Cardiac septum (tissue), 1 donor: Measurements from ENCODE around the gene SMARCA2. TPM values are rescaled to one million over a fixed set of nuclear protein-coding genes. Genes with fewer than 3 reads are reported as not detected.

Source experiments
- DNase-seq: peaks from one replicate; pipeline ENCODE4 v3.0.0-alpha.2; 2020; ENCODE audit warnings: low spot score
- intact Hi-C: fragments of 100-400 bp; cut with DNase I; formaldehyde crosslinking; loops from one replicate; pipeline ENCODE4 v1.14.0; 2022
- total RNA-seq: library from RNA; stranded (reverse); fragmentation: NEBNext Ultra II Directional; extraction: Animal tissue kit (Norgen Biotek cat#: 25700); gene quantifications from one replicate; pipeline ENCODE4 v1.2.1, GENCODE V29; 2021
- donor health status: DM: no; HTN: no; CAD: no.

SMARCA2 gene
- total RNA-seq, 1 donor from 2014 or later: 105 TPM

GRCh38 chr9:2180704-2181103 lies 165.6 kb downstream of the SMARCA2 start:
- intact Hi-C loops: no loop called here
- no peak for DNase-seq

- intact Hi-C loops: no loop called here
- DNase-seq: no peak
Observed at GRCh38 chr9:2181792-2182191, 166.6 kb downstream of the SMARCA2 start.

GRCh38 chr9:2190939-2191608 lies 175.9 kb downstream of the SMARCA2 start:
- intact Hi-C loops: no loop called here

GRCh38 chr9:2191609-2191972 lies 176.4 kb downstream of the SMARCA2 start:
- no peak for DNase-seq
- intact Hi-C loops: no loop called here

More at GRCh38 chr9:2190939-2191608, 175.9 kb downstream of the SMARCA2 start:
- DNase-seq: no peak

DNA sequence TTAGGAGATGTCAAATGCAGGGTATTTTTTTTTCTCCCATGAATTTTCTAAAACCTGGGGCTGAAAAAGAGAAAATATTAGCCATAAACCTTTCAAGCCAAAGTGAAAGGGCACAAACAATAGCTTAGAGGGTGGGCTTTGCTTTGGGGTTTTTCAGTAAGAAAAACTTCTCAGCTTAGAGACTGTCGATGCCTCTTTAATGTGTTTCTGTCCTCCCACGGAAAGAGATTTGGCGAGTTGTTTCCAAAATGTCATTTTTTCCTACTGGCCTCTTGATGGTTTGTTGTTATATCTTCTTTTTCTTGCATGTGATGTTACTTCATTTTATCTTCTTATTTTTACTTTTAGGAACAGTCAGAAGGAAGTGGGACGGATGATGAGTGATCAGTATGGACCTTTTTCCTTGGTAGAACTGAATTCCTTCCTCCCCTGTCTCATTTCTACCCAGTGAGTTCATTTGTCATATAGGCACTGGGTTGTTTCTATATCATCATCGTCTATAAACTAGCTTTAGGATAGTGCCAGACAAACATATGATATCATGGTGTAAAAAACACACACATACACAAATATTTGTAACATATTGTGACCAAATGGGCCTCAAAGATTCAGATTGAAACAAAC lies 177.3 kb downstream of the SMARCA2 start:
- DNase-seq: no peak
- intact Hi-C loops: no loop called here

GRCh38 chr9:2193552-2193951 lies 178.4 kb downstream of the SMARCA2 start:
- intact Hi-C loops: no loop called here
- no peak for DNase-seq

- intact Hi-C loops: no loop called here
- DNase-seq: no peak
Observed at GRCh38 chr9:2195211-2195610, 180.1 kb downstream of the SMARCA2 start.

DNA sequence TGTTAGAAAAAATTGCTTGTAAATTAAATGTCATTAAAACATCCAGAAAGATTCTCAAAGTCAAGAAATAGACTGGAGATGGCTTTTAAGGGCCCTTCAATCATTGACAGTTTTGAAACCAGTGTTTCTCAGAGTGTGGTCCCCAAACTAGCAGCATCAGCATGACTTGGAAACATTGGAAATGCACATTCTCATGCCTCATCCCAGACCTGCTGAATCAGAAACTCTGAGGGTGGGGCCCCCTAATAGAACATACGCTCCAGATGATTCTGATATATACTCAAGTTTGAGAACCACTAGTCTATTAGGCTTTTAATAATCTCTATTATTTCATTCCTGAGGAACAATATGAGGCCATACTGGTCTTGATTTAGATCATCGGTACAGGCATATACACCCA lies 181.6 kb downstream of the SMARCA2 start:
- no peak for DNase-seq
- intact Hi-C loops: no loop called here

DNA sequence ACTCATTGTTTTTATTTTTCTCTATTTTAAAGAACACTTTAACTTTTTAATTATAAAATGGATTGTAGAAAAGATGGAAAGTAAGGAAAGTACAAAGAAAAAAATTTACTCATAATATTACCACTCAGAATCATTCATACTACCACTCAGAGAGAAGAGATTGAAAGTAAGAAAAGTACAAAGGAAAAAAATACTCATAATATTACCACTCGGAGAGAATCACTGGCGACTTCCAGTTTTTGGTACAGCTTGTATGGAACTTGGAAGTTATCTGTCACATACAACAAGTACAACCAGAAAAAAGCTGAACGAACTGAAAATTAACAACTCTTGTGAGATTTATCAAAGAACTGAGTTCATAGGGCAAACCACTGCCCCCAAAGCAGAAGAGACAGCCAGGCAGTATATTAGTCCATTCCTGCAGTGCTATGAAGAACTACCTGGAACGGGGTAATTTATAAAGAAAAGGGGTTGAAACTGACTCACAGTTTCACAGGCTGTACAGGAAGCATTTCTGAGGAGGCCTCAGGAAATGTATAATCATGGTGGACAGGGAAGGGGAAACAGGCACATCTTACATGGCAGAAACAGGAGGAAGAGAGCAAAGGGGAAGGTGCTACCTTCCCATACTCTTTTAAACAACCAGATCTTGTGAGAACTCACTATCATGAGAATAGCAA lies 183.9 kb downstream of the SMARCA2 start:
- intact Hi-C loops: no loop called here
- DNase-seq: no peak

- DNase-seq: no peak
- intact Hi-C loops: no loop called here
Observed at GRCh38 chr9:2199999-2200796, 185.1 kb downstream of the SMARCA2 start.

- DNase-seq: no peak
Observed at GRCh38 chr9:2208465-2208864, 193.3 kb downstream of the SMARCA2 start.

DNA sequence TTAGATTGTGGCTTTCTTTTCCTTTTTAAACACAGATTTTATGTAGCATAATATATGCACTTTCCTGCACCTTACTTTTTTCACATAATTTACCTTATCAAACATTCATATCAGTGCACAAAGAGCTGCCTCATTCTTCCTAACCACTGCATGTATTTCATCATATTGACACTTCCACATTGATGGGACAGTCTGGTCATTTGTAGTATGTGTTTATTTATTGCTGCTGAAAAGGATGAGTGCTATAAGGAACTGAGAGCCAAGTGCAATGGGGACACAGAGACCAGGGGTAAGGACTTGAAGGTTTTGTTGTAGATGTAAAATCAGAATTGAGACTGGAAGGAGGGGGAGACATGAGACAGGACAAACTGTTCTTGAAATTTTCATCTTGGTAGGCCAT lies 193.8 kb downstream of the SMARCA2 start:
- intact Hi-C loops: no loop called here
- no peak for DNase-seq

More at GRCh38 chr9:2208465-2208864, 193.3 kb downstream of the SMARCA2 start:
- intact Hi-C loops: no loop called here

DNA sequence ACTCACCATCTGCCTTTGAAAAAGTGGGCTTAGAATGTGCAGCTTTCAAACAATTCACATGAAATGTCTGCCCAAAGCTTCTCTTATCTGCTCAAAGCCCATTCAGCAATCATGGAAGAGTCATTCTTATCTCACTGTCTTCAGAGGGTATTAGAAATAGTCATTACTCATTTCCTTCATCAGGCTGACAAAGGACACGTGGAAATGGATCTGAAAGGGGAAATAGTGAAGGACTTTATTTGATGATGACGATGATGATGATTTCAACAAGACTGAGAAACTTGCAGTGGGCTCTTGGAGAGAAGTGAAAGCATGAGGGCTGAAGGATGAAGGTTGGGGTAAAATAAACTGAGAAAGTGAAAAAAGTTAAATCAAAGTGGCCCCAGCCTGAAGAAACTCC lies 194.3 kb downstream of the SMARCA2 start:
- no peak for DNase-seq
- intact Hi-C loops: no loop called here

GRCh38 chr9:2210201-2210600 lies 195.1 kb downstream of the SMARCA2 start:
- intact Hi-C loops: no loop called here
- no peak for DNase-seq

GRCh38 chr9:2213830-2214468 lies 198.8 kb downstream of the SMARCA2 start:
- intact Hi-C loops: no loop called here

DNA sequence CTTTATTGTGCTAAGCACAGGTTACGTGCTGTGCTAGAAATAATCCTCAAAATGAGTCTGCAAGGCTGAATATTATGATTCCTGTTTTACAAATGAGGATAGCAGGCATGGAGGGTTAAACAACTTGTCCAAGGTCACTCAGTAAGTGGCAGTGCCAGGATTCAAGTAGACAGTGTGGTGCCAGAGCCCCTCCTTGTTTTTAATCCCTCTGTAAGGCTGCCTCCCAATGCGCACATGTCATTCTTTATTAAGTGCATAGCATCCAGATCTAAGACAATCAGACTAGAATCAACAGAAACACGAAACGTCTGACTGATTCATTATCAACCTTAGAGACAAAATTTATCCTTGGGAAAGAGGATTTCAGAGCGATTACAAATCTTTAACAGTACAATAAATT lies 199.6 kb downstream of the SMARCA2 start:
- DNase-seq: no peak

More at GRCh38 chr9:2213830-2214468, 198.8 kb downstream of the SMARCA2 start:
- DNase-seq: no peak

GRCh38 chr9:2215921-2216441 lies 200.8 kb downstream of the SMARCA2 start:
- no peak for DNase-seq
- intact Hi-C loops: no loop called here

More for the DNA sequence above, 199.6 kb downstream of the SMARCA2 start:
- intact Hi-C loops: no loop called here

DNA sequence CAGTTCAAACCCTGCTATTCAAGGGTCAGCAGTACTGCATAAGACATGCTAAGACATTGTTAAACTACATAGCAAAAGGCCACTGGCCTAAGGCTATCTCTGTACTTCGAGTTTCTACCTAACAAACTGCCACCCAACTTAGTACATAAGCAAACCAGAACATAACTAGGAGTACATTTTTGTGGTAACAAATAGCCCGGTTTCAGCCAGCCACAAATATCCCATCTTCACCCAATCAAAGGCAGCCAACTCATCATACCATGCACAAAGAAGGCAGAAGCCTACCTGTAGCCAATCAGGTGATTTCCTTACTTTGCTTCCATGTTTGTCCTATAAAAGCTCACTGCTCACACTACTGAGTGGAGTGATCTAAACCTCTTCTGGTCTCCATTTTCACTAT lies 201.4 kb downstream of the SMARCA2 start:
- intact Hi-C loops: no loop called here
- DNase-seq: no peak

- DNase-seq: no peak
- intact Hi-C loops: no loop called here
Observed at GRCh38 chr9:2217540-2217939, 202.4 kb downstream of the SMARCA2 start.
